ENCODE results near the gene ZBTB37. TPM values are rescaled to one million over a fixed set of nuclear protein-coding genes. Genes with fewer than 3 reads are reported as not detected.

ZBTB37 gene
- total RNA-seq, 1 experiment from 2014 or later: 12.0 TPM

DNA sequence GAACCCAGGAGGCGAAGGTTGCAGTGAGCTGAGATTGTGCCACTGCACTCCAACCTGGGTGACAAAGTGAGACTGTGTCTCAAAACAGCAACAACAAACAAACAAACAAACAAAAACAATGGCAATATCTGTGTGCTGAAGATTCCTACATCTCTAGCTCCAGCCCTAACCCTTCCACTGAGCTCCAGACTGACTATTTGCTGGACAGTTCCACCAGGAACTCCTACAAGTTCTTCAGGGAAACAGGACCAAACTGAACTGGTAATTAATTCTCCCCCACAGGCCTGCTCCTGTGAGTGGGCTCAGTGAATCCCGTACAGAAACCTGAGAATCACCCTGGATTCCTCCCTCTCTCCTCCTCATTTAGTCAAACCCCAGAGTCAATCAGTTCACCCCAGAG lies 47.4 kb downstream of the ZBTB37 start:
- Histone ChIP-seq H2BK120ac (ENCODE audit: low read depth, low read length, poor library complexity, severe bottlenecking) (no peak overlapping the region), H2AK5ac (ENCODE audit: insufficient read length, low read length) (no peak overlapping the region), H4K91ac (ENCODE audit: insufficient read length, low read depth, low read length) (no peak overlapping the region), H2AFZ (ENCODE audit: low read length) (no peak overlapping the region), H2BK15ac (ENCODE audit: low read depth, low read length) (no peak overlapping the region), H3K23ac (ENCODE audit: insufficient read length, low read depth, low read length) (no peak overlapping the region), H3K79me2 (ENCODE audit: insufficient read depth, low read length) (no peaks in the 10 kb centered on the region), H2BK12ac (ENCODE audit: insufficient read length, low read depth, low read length) (no peak overlapping the region), H3K14ac (ENCODE audit: insufficient read depth, low read length) (no peak overlapping the region), H3K4me1 (ENCODE audit: insufficient read depth, low read length) (no peaks in the 10 kb centered on the region), H3K56ac (ENCODE audit: insufficient read length, low read depth, low read length) (no peak overlapping the region), H4K5ac (ENCODE audit: insufficient read length, low read depth, low read length) (no peak overlapping the region), H3K18ac (ENCODE audit: insufficient read length, low read depth, low read length) (no peak overlapping the region), H3K27me3 (ENCODE audit: insufficient read depth, low read length) (no peaks in the 10 kb centered on the region), H2BK5ac (ENCODE audit: insufficient read length, low read length) (no peak overlapping the region), H3T11ph (ENCODE audit: low read length) (no peak overlapping the region), H3K4me2 (ENCODE audit: insufficient read depth, insufficient read length, low read length) (no peak overlapping the region), H3K79me1 (ENCODE audit: insufficient read depth, low read depth, low read length, poor library complexity, severe bottlenecking) (no peaks in the 10 kb centered on the region), H2BK20ac (ENCODE audit: low read depth, low read length, poor library complexity, severe bottlenecking) (no peak overlapping the region), H3K23me2 (ENCODE audit: insufficient read length, low read depth, low read length, poor library complexity, severe bottlenecking) (no peaks in the 10 kb centered on the region), H3K9me3 (ENCODE audit: control insufficient read depth, low read depth, low read length) (no peaks in the 10 kb centered on the region), H3K27ac (ENCODE audit: insufficient read length, low read depth, low read length) (no peak overlapping the region), H4K20me1 (ENCODE audit: control insufficient read depth, insufficient read depth, insufficient read length) (no peaks in the 10 kb centered on the region), H4K8ac (replicated peaks; ENCODE audit: insufficient read length, low read depth, low read length) (no peak overlapping the region), H3K9ac (ENCODE audit: extremely low read depth, insufficient read length, low read length) (no peak overlapping the region), H3K4ac (ENCODE audit: low read depth, low read length) (no peak overlapping the region)
- H3K27me3 Mint-ChIP-seq (ENCODE audit: low read depth): peaks cover 3% of the 10 kb centered on the region; the same call in 1 of the 2 replicates
- no CpG with 5 or more reads among the region's 2 CpGs for WGBS (ENCODE audit: extremely low coverage, insufficient read length, low lambda C conversion rate)
- H3K27ac Mint-ChIP-seq: no peak overlapping the region
- no peaks in the 10 kb centered on the region for H3K36me3 Mint-ChIP-seq (ENCODE audit: insufficient read depth in 1 of 3, low read depth in 3 of 3)
- no peak for DNase-seq
- H3K9me3 Mint-ChIP-seq: no peaks in the 10 kb centered on the region
- H3K4me1 Mint-ChIP-seq: no peaks in the 10 kb centered on the region
- TF ChIP-seq, protein P1, sequence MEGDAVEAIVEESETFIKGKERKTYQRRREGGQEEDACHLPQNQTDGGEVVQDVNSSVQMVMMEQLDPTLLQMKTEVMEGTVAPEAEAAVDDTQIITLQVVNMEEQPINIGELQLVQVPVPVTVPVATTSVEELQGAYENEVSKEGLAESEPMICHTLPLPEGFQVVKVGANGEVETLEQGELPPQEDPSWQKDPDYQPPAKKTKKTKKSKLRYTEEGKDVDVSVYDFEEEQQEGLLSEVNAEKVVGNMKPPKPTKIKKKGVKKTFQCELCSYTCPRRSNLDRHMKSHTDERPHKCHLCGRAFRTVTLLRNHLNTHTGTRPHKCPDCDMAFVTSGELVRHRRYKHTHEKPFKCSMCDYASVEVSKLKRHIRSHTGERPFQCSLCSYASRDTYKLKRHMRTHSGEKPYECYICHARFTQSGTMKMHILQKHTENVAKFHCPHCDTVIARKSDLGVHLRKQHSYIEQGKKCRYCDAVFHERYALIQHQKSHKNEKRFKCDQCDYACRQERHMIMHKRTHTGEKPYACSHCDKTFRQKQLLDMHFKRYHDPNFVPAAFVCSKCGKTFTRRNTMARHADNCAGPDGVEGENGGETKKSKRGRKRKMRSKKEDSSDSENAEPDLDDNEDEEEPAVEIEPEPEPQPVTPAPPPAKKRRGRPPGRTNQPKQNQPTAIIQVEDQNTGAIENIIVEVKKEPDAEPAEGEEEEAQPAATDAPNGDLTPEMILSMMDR (conservative IDR thresholded peaks at IDR 0.05): no peak
- H3K4me3 Mint-ChIP-seq: no peak overlapping the region
